ENCODE data around the gene UBE4A. TPM values are rescaled to one million over a fixed set of nuclear protein-coding genes. Genes with fewer than 3 reads are reported as not detected.

Gene UBE4A
- total RNA-seq, 2 donors from 2014 or later: 31.1 to 34.1 TPM

Other genes starting within 250 kb of the UBE4A start
- gene SCN4B, start 206.8 kb upstream of the UBE4A start, total RNA-seq: 1 to 10 TPM; 3.5 to 9.8 TPM
- gene SCN2B, start 183.0 kb upstream of the UBE4A start, total RNA-seq: 1 to 10 TPM in 1 of 2 donors, under 1 TPM in 1; 0.14 to 1.4 TPM
- gene JAML, start 134.6 kb upstream of the UBE4A start, total RNA-seq: 1 to 10 TPM; 3.8 to 7.0 TPM
- gene MPZL3, start 107.2 kb upstream of the UBE4A start, total RNA-seq: 1 to 10 TPM in 1 of 2 donors, under 1 TPM in 1; 0.52 to 1.6 TPM
- gene MPZL2, start 95.3 kb upstream of the UBE4A start, total RNA-seq: 10 to 100 TPM; 29.8 to 53.3 TPM
- 1 to 10 TPM; 1.3 to 1.8 TPM for gene CD3E, start 54.9 kb upstream of the UBE4A start, total RNA-seq
- gene CD3D, start 16.9 kb upstream of the UBE4A start, total RNA-seq: 1 to 10 TPM in 1 of 2 donors, not detected in 1; 1.2 TPM
- gene CD3G, start 15.3 kb upstream of the UBE4A start, total RNA-seq: 1 to 10 TPM in 1 of 2 donors, under 1 TPM in 1; 0.57 to 1.1 TPM
- gene ATP5MG, start 42.0 kb downstream of the UBE4A start, total RNA-seq: 100 to 1,000 TPM; 121 to 146 TPM
- gene KMT2A, start 76.9 kb downstream of the UBE4A start, total RNA-seq: 10 to 100 TPM; 47.3 to 59.7 TPM
- under 1 TPM in 1 of 2 donors, not detected in 1; 0.43 TPM for gene TTC36, start 167.9 kb downstream of the UBE4A start, total RNA-seq
- gene TMEM25, start 171.6 kb downstream of the UBE4A start, total RNA-seq: 10 to 100 TPM; 20.5 to 22.8 TPM
- 10 to 100 TPM; 15.9 TPM for gene IFT46, start 206.3 kb downstream of the UBE4A start, total RNA-seq
- gene ARCN1, start 212.8 kb downstream of the UBE4A start, total RNA-seq: 100 to 1,000 TPM; 148 to 176 TPM
- 100 to 1,000 TPM; 155 to 201 TPM for gene PHLDB1, start 248.0 kb downstream of the UBE4A start, total RNA-seq